Gastrocnemius medialis (tissue), 4 donors: ENCODE results near the gene WDR6.

ENCODE experiments used
- POLR2A ChIP-seq, 2 donors: fragments of 450-650 bp; IDR thresholded peaks; one replicate each; pipeline ENCODE4 v1.6.1; 2017; ENCODE audit warnings: antibody characterized with exemption in 2 of 2, mild to moderate bottlenecking in 2 of 2, moderate library complexity in 2 of 2
- TF ChIP-seq, protein P1 (sequence below), 5 experiments: fragments of 450-650 bp in 3 of 5; fragments of 200-600 bp in 2 of 5; sonication (generic) in 2 of 5; IDR thresholded peaks in 4 of 5; conservative IDR thresholded peaks in 1 of 5; 1 replicate in 4 of 5; 2 replicates in 1 of 5; pipeline ENCODE4 v1.5.1; 2016 to 2019; ENCODE audit warnings: antibody characterized with exemption in 5 of 5, mild to moderate bottlenecking in 3 of 5, moderate library complexity in 3 of 5

DNA sequence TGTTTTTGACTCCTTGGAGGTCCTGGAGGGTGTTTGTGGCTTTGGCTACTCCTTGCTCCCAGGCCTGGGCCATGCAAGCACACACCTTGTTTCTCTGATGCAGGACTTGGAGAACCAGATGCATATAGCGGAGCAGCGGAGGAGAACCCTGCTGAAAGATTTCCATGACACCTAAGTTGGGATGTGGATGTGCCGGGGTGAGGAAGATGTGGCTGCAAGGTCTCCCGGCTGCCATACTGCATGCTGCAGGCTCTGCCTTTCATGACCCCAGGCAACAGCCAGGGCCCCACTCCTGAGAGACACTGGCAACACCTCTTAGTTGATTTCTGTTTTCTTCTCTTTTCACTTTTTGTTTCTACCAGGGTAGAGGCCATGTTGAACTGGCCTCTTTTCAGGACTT, 24.1 kb upstream of the WDR6 start:
- no peak for TF ChIP-seq POLR2A (IDR thresholded peaks at IDR 0.05)
- TF ChIP-seq, protein P1, sequence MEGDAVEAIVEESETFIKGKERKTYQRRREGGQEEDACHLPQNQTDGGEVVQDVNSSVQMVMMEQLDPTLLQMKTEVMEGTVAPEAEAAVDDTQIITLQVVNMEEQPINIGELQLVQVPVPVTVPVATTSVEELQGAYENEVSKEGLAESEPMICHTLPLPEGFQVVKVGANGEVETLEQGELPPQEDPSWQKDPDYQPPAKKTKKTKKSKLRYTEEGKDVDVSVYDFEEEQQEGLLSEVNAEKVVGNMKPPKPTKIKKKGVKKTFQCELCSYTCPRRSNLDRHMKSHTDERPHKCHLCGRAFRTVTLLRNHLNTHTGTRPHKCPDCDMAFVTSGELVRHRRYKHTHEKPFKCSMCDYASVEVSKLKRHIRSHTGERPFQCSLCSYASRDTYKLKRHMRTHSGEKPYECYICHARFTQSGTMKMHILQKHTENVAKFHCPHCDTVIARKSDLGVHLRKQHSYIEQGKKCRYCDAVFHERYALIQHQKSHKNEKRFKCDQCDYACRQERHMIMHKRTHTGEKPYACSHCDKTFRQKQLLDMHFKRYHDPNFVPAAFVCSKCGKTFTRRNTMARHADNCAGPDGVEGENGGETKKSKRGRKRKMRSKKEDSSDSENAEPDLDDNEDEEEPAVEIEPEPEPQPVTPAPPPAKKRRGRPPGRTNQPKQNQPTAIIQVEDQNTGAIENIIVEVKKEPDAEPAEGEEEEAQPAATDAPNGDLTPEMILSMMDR (IDR thresholded peaks at IDR 0.05 in 4 of 5, conservative IDR thresholded peaks at IDR 0.05 in 1 of 5) = no peak
